GM23338 (cell line): ENCODE measurements around the gene PIK3R4. TPM values are rescaled to one million over a fixed set of nuclear protein-coding genes. Genes with fewer than 3 reads are reported as not detected.

Experiments
- ATAC-seq: fragments of 200-7000 bp; cut with Tn5 transposase; 3 replicates; pipeline ENCODE4 v1.9.1; 2020
- DNase-seq: peaks from one replicate; pipeline ENCODE4 v3.0.0-alpha.2; 2015; ENCODE audit warnings: low spot score
- H2AFZ ChIP-seq: fragments of 200-600 bp; sonication (generic); 2 replicates; pipeline ENCODE4 v1.8.0; 2016; ENCODE audit warnings: antibody characterized with exemption, mild to moderate bottlenecking, moderate library complexity
- H3F3A ChIP-seq: fragments of 200-600 bp; sonication (generic); replicated peaks from 2 replicates; pipeline ENCODE4 v1.8.0; 2017; ENCODE audit warnings: antibody characterized with exemption, mixed run types, low read depth
- H3K27ac ChIP-seq: fragments of 200-600 bp; sonication (generic); 2 replicates; pipeline ENCODE4 v1.6.1; 2016; ENCODE audit warnings: low read depth
- H3K27me3 ChIP-seq: fragments of 200-600 bp; sonication (generic); 2 replicates; pipeline ENCODE4 v1.8.0; 2016; ENCODE audit warnings: mild to moderate bottlenecking, mixed run types, moderate library complexity; ENCODE audit not compliant: insufficient read depth
- H3K36me3 ChIP-seq: fragments of 200-600 bp; sonication (generic); 2 replicates; pipeline ENCODE4 v1.8.0; 2016; ENCODE audit warnings: mild to moderate bottlenecking; ENCODE audit not compliant: insufficient read depth
- H3K4me1 ChIP-seq: fragments of 200-600 bp; sonication (generic); 2 replicates; pipeline ENCODE4 v1.8.0; 2016; ENCODE audit warnings: mild to moderate bottlenecking, moderate library complexity; ENCODE audit not compliant: insufficient read depth
- H3K4me2 ChIP-seq: fragments of 200-600 bp; sonication (generic); 2 replicates; pipeline ENCODE4 v1.7.1; 2017; ENCODE audit warnings: mixed run types
- H3K4me3 ChIP-seq: fragments of 200-600 bp; sonication (generic); 2 replicates; pipeline ENCODE4 v1.6.1; 2016; ENCODE audit warnings: mixed run types
- H3K79me2 ChIP-seq: fragments of 200-600 bp; sonication (generic); replicated peaks from 2 replicates; pipeline ENCODE4 v1.8.0; 2017; ENCODE audit warnings: mild to moderate bottlenecking; ENCODE audit not compliant: insufficient read depth
- H3K9me2 ChIP-seq: fragments of 200-600 bp; sonication (generic); 2 replicates; pipeline ENCODE4 v1.8.0; 2017; ENCODE audit not compliant: insufficient read depth
- H4K20me1 ChIP-seq: fragments of 200-600 bp; sonication (generic); replicated peaks from 2 replicates; pipeline ENCODE4 v1.8.0; 2017; ENCODE audit warnings: mild to moderate bottlenecking; ENCODE audit not compliant: insufficient read depth
- H3K27ac Mint-ChIP-seq: 2 replicates; pipeline ENCODE4 v1.8.0; 2020; ENCODE audit warnings: inconsistent platforms, mild to moderate bottlenecking, moderate library complexity, mixed read lengths
- H3K27me3 Mint-ChIP-seq: 3 replicates; pipeline ENCODE4 v1.8.0; 2022; ENCODE audit warnings: low read depth, mild to moderate bottlenecking, moderate library complexity, mixed read lengths, inconsistent platforms; ENCODE audit not compliant: insufficient read depth, poor library complexity
- H3K36me3 Mint-ChIP-seq: 3 replicates; pipeline ENCODE4 v1.8.0; 2021; ENCODE audit warnings: low read depth, mild to moderate bottlenecking, inconsistent platforms, moderate library complexity, mixed read lengths
- H3K4me1 Mint-ChIP-seq: 3 replicates; pipeline ENCODE4 v1.8.0; 2020; ENCODE audit warnings: mild to moderate bottlenecking, inconsistent platforms, mixed read lengths
- H3K4me3 Mint-ChIP-seq: 3 replicates; pipeline ENCODE4 v1.8.0; 2021; ENCODE audit warnings: moderate library complexity, mild to moderate bottlenecking, inconsistent platforms, mixed read lengths
- H3K9me3 Mint-ChIP-seq: 3 replicates; pipeline ENCODE4 v1.8.0; 2020; ENCODE audit warnings: moderate library complexity, mild to moderate bottlenecking, inconsistent platforms, mixed read lengths
- ETS1 ChIP-seq: IDR thresholded peaks from 2 replicates; pipeline ENCODE4 v1.6.1; 2016; ENCODE audit warnings: antibody characterized with exemption
- EZH2 ChIP-seq: fragments of 200-600 bp; sonication (generic); IDR thresholded peaks from one replicate; pipeline ENCODE4 v1.8.0; 2017; ENCODE audit warnings: antibody characterized with exemption, mild to moderate bottlenecking, low read depth; ENCODE audit not compliant: unreplicated experiment
- EZH2phosphoT487 ChIP-seq: fragments of 200-600 bp; sonication (generic); IDR thresholded peaks from one replicate; pipeline ENCODE4 v1.8.1; 2018; ENCODE audit warnings: antibody characterized with exemption; ENCODE audit not compliant: unreplicated experiment
- JUNB ChIP-seq: IDR thresholded peaks from one replicate; pipeline ENCODE4 v1.6.1; 2016; ENCODE audit warnings: antibody characterized with exemption; ENCODE audit not compliant: unreplicated experiment
- NANOG ChIP-seq: IDR thresholded peaks from 2 replicates; pipeline ENCODE4 v1.6.1; 2016; ENCODE audit warnings: antibody characterized with exemption, borderline replicate concordance
- ZNF331 ChIP-seq: fragments of 250-450 bp; sonication (Bioruptor Pico); IDR thresholded peaks from 2 replicates; pipeline ENCODE4 v1.5.0; 2020; ENCODE audit warnings: low read depth, mild to moderate bottlenecking, moderate library complexity
- polyA plus RNA-seq: library from polyadenylated mRNA; unstranded; fragments of >200 nt; fragmentation: Nextera tagmentation; extraction: Ambion mirVana; gene quantifications from 2 replicates; pipeline ENCODE4 v1.2.1, GENCODE V29; 2016
- total RNA-seq: library from RNA; depleted of rRNA; stranded (reverse); fragments of >200 nt; shearing (Covaris generic); gene quantifications from 2 replicates; pipeline ENCODE4 v1.2.3, GENCODE V29; 2014
- TF ChIP-seq, protein P1 (sequence below): IDR thresholded peaks from one replicate; pipeline ENCODE4 v1.6.1; 2018; ENCODE audit warnings: antibody characterized with exemption; ENCODE audit not compliant: unreplicated experiment
- TF ChIP-seq, protein P2 (sequence below), 2 experiments: fragments of 200-600 bp in 1 of 2; sonication (generic) in 1 of 2; conservative IDR thresholded peaks; 2 replicates each; pipeline versions ENCODE4 v1.5.1 to v1.6.1; 2016 to 2017; ENCODE audit warnings: antibody characterized with exemption in 2 of 2, low read depth in 2 of 2, mild to moderate bottlenecking in 2 of 2, moderate library complexity in 1 of 2
- TF ChIP-seq, protein P3 (sequence below): fragments of 250-450 bp; sonication (Bioruptor Pico); IDR thresholded peaks from 2 replicates; pipeline ENCODE4 v1.5.0; 2020; ENCODE audit warnings: mild to moderate bottlenecking, moderate library complexity

PIK3R4 gene
- total and polyA plus RNA-seq, 2 experiments from 2014 or later, result 48.8 to 65.1 TPM

DNA sequence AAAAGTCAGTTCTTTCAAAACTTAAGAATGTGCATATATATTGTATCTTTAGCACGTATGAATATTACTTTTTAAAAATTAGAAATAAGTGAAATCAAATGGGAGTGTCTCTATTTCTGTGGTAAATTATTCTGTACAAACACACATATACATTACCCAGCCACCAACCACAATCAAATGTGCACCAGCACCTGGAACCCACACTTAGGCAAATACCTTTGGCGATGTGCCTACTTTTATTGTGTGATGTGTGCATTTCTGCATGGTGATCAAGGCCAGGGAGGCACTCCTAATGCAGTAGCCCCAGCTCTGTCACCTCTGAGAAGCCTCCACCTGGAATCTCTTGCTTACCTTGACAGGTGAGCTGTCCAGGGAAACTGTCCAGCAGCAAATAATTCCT, 76.9 kb downstream of the PIK3R4 start:
- no peak for TF ChIP-seq EZH2
- TF ChIP-seq ZNF331 (CRISPR knock-in tag), result no peak
- TF ChIP-seq, protein P1, sequence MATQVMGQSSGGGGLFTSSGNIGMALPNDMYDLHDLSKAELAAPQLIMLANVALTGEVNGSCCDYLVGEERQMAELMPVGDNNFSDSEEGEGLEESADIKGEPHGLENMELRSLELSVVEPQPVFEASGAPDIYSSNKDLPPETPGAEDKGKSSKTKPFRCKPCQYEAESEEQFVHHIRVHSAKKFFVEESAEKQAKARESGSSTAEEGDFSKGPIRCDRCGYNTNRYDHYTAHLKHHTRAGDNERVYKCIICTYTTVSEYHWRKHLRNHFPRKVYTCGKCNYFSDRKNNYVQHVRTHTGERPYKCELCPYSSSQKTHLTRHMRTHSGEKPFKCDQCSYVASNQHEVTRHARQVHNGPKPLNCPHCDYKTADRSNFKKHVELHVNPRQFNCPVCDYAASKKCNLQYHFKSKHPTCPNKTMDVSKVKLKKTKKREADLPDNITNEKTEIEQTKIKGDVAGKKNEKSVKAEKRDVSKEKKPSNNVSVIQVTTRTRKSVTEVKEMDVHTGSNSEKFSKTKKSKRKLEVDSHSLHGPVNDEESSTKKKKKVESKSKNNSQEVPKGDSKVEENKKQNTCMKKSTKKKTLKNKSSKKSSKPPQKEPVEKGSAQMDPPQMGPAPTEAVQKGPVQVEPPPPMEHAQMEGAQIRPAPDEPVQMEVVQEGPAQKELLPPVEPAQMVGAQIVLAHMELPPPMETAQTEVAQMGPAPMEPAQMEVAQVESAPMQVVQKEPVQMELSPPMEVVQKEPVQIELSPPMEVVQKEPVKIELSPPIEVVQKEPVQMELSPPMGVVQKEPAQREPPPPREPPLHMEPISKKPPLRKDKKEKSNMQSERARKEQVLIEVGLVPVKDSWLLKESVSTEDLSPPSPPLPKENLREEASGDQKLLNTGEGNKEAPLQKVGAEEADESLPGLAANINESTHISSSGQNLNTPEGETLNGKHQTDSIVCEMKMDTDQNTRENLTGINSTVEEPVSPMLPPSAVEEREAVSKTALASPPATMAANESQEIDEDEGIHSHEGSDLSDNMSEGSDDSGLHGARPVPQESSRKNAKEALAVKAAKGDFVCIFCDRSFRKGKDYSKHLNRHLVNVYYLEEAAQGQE, result no peak
- TF ChIP-seq, protein P2, sequence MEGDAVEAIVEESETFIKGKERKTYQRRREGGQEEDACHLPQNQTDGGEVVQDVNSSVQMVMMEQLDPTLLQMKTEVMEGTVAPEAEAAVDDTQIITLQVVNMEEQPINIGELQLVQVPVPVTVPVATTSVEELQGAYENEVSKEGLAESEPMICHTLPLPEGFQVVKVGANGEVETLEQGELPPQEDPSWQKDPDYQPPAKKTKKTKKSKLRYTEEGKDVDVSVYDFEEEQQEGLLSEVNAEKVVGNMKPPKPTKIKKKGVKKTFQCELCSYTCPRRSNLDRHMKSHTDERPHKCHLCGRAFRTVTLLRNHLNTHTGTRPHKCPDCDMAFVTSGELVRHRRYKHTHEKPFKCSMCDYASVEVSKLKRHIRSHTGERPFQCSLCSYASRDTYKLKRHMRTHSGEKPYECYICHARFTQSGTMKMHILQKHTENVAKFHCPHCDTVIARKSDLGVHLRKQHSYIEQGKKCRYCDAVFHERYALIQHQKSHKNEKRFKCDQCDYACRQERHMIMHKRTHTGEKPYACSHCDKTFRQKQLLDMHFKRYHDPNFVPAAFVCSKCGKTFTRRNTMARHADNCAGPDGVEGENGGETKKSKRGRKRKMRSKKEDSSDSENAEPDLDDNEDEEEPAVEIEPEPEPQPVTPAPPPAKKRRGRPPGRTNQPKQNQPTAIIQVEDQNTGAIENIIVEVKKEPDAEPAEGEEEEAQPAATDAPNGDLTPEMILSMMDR (conservative IDR thresholded peaks at IDR 0.05; ENCODE audit: low read depth in 2 of 2), result no peak
- no peaks in the 10 kb centered on the region for H3K27me3 ChIP-seq
- ATAC-seq, result no peak

GRCh38 chr3:130663092-130663491, 83.5 kb downstream of the PIK3R4 start:
- DNase-seq (no peak), ATAC-seq (no peak)
- no peaks in the 10 kb centered on the region for H3K79me2 ChIP-seq
- H3K4me2 ChIP-seq, result no peak overlapping the region
- H3K36me3 Mint-ChIP-seq, result no peaks in the 10 kb centered on the region
- H4K20me1 ChIP-seq, result no peaks in the 10 kb centered on the region; the same call in 1 of the 2 replicates
- no peaks in the 10 kb centered on the region for H3K4me1 ChIP-seq
- H3K4me1 Mint-ChIP-seq, result no peaks in the 10 kb centered on the region
- H3K27ac ChIP-seq, result no peak overlapping the region
- no peaks in the 10 kb centered on the region for H3K9me3 Mint-ChIP-seq
- H3K27ac Mint-ChIP-seq, result no peak overlapping the region
- no peaks in the 10 kb centered on the region for H3K27me3 ChIP-seq
- H3K4me3 Mint-ChIP-seq, result no peak overlapping the region
- no peaks in the 10 kb centered on the region for H3K27me3 Mint-ChIP-seq
- H3K9me2 ChIP-seq, result no peaks in the 10 kb centered on the region
- H3K36me3 ChIP-seq, result no peaks in the 10 kb centered on the region
- no peaks in the 10 kb centered on the region for H3F3A ChIP-seq
- H3K4me3 ChIP-seq, result no peak overlapping the region
- no peak overlapping the region for H2AFZ ChIP-seq
- TF ChIP-seq ZNF331 (CRISPR knock-in tag), result no peak
- TF ChIP-seq EZH2phosphoT487, result no peak
- no peak for TF ChIP-seq JUNB
- TF ChIP-seq EZH2, result no peak
- no peak for TF ChIP-seq NANOG
- TF ChIP-seq, protein P3, sequence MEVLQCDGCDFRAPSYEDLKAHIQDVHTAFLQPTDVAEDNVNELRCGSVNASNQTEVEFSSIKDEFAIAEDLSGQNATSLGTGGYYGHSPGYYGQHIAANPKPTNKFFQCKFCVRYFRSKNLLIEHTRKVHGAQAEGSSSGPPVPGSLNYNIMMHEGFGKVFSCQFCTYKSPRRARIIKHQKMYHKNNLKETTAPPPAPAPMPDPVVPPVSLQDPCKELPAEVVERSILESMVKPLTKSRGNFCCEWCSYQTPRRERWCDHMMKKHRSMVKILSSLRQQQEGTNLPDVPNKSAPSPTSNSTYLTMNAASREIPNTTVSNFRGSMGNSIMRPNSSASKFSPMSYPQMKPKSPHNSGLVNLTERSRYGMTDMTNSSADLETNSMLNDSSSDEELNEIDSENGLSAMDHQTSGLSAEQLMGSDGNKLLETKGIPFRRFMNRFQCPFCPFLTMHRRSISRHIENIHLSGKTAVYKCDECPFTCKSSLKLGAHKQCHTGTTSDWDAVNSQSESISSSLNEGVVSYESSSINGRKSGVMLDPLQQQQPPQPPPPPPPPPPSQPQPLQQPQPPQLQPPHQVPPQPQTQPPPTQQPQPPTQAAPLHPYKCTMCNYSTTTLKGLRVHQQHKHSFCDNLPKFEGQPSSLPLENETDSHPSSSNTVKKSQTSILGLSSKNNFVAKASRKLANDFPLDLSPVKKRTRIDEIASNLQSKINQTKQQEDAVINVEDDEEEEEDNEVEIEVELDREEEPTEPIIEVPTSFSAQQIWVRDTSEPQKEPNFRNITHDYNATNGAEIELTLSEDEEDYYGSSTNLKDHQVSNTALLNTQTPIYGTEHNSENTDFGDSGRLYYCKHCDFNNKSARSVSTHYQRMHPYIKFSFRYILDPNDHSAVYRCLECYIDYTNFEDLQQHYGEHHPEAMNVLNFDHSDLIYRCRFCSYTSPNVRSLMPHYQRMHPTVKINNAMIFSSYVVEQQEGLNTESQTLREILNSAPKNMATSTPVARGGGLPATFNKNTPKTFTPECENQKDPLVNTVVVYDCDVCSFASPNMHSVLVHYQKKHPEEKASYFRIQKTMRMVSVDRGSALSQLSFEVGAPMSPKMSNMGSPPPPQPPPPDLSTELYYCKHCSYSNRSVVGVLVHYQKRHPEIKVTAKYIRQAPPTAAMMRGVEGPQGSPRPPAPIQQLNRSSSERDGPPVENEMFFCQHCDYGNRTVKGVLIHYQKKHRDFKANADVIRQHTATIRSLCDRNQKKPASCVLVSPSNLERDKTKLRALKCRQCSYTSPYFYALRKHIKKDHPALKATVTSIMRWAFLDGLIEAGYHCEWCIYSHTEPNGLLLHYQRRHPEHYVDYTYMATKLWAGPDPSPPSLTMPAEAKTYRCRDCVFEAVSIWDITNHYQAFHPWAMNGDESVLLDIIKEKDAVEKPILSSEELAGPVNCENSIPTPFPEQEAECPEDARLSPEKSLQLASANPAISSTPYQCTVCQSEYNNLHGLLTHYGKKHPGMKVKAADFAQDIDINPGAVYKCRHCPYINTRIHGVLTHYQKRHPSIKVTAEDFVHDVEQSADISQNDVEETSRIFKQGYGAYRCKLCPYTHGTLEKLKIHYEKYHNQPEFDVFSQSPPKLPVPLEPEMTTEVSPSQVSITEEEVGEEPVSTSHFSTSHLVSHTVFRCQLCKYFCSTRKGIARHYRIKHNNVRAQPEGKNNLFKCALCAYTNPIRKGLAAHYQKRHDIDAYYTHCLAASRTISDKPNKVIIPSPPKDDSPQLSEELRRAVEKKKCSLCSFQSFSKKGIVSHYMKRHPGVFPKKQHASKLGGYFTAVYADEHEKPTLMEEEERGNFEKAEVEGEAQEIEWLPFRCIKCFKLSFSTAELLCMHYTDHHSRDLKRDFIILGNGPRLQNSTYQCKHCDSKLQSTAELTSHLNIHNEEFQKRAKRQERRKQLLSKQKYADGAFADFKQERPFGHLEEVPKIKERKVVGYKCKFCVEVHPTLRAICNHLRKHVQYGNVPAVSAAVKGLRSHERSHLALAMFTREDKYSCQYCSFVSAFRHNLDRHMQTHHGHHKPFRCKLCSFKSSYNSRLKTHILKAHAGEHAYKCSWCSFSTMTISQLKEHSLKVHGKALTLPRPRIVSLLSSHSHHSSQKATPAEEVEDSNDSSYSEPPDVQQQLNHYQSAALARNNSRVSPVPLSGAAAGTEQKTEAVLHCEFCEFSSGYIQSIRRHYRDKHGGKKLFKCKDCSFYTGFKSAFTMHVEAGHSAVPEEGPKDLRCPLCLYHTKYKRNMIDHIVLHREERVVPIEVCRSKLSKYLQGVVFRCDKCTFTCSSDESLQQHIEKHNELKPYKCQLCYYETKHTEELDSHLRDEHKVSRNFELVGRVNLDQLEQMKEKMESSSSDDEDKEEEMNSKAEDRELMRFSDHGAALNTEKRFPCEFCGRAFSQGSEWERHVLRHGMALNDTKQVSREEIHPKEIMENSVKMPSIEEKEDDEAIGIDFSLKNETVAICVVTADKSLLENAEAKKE, result no peak
- no peak for TF ChIP-seq ETS1

More for the DNA sequence above, 76.9 kb downstream of the PIK3R4 start:
- no peaks in the 10 kb centered on the region for H3K4me1 ChIP-seq
- no peak overlapping the region for H3K27ac ChIP-seq
- no peak overlapping the region for H2AFZ ChIP-seq
- no peaks in the 10 kb centered on the region for H3K36me3 ChIP-seq
- H3K4me2 ChIP-seq, result no peak overlapping the region
- H3K36me3 Mint-ChIP-seq, result no peaks in the 10 kb centered on the region
- H3K9me3 Mint-ChIP-seq, result no peaks in the 10 kb centered on the region
- DNase-seq, result no peak
- no peak overlapping the region for H3K4me3 ChIP-seq
- no peaks in the 10 kb centered on the region for H3K4me1 Mint-ChIP-seq
- H4K20me1 ChIP-seq, result peaks cover 3% of the 10 kb centered on the region; the same call in 1 of the 2 replicates
- no peaks in the 10 kb centered on the region for H3K9me2 ChIP-seq
- H3K79me2 ChIP-seq, result no peaks in the 10 kb centered on the region
- no peaks in the 10 kb centered on the region for H3K27me3 Mint-ChIP-seq
- H3F3A ChIP-seq, result no peaks in the 10 kb centered on the region
- no peak overlapping the region for H3K4me3 Mint-ChIP-seq
- no peak overlapping the region for H3K27ac Mint-ChIP-seq
